K562 (cell line): ENCODE data around the gene CPLX1. TPM values are rescaled to one million over a fixed set of nuclear protein-coding genes. Genes with fewer than 3 reads are reported as not detected.
A peak's percentile ranks its signal among the peaks of the same experiment; 100 is the strongest.

ENCODE experiments used
- ATAC-seq: fragments of 200-7000 bp; cut with Tn5 transposase; 3 replicates; pipeline ENCODE4 v1.9.1; 2020; ENCODE audit warnings: moderate library complexity
- BruUV-seq: library from RNA; stranded (reverse); fragments of 400-500 nt; replicated peaks from 2 replicates; lab custom pipeline; 2021; lab: Mats Ljungman, UMichigan
- CTCF ChIA-PET: fragments of 300-600 bp; formaldehyde crosslinking; extraction: SDS; loops from one replicate; lab custom pipeline; 2021; ENCODE audit warnings: low intra/inter-chr PET ratio; lab: Yijun Ruan, JAX
- POLR2A ChIA-PET: fragments of 300-600, 350-650 bp; sonication (Branson Sonifier 250); formaldehyde crosslinking; extraction: SDS; loops from one replicate; lab custom pipeline; 2021; ENCODE audit warnings: antibody characterized with exemption, inconsistent platforms; lab: Yijun Ruan, JAX
- DNase-seq, 4 experiments: peaks; one replicate each; pipeline versions ENCODE4 v3.0.0 to v3.0.0-alpha.2; 2011 to 2018; ENCODE audit warnings: low spot score in 3 of 4, mixed read lengths in 3 of 4; ENCODE audit errors: extremely low read depth in 1 of 4
- FAIRE-seq: peaks from 2 replicates; lab custom pipeline; 2011; peaks lifted over from hg19 to GRCh38; lab: Jason Lieb, UNC
- H2AFZ ChIP-seq: 2 replicates; pipeline ENCODE4 v1.6.0; 2011; ENCODE audit warnings: low read depth, low read length, control low read depth, inconsistent platforms
- H3K27ac ChIP-seq: fragments of 200-600 bp; 3 replicates; pipeline ENCODE4 v1.8.0; 2011; ENCODE audit warnings: low read depth, mild to moderate bottlenecking, control low read depth, inconsistent platforms, low read length, moderate library complexity, mixed read lengths; ENCODE audit errors: extremely low read depth
- H3K27me3 ChIP-seq, 2 experiments: fragments of 300-600 bp in 1 of 2; 2 replicates in 1 of 2; 3 replicates in 1 of 2; pipeline versions ENCODE4 v1.6.0 to v1.8.0; 2011; ENCODE audit warnings: inconsistent platforms in 2 of 2, low read length in 2 of 2, mild to moderate bottlenecking in 1 of 2, mixed read lengths in 1 of 2, moderate library complexity in 1 of 2; ENCODE audit not compliant: control insufficient read depth in 2 of 2, insufficient read depth in 2 of 2
- H3K36me3 ChIP-seq: fragments of 300-600 bp; 3 replicates; pipeline ENCODE4 v1.8.0; 2011; ENCODE audit warnings: mild to moderate bottlenecking, low read length, inconsistent platforms; ENCODE audit not compliant: control insufficient read depth, insufficient read depth
- H3K4me1 ChIP-seq, 2 experiments: fragments of 200-600 bp in 1 of 2; replicated peaks in 1 of 2; 2 replicates in 1 of 2; 3 replicates in 1 of 2; pipeline versions ENCODE4 v1.5.1 to v1.8.0; 2011; ENCODE audit warnings: inconsistent platforms in 2 of 2, low read length in 2 of 2, mild to moderate bottlenecking in 1 of 2, mixed read lengths in 1 of 2, moderate library complexity in 1 of 2; ENCODE audit not compliant: control insufficient read depth in 2 of 2, insufficient read depth in 2 of 2
- H3K4me2 ChIP-seq: 2 replicates; pipeline ENCODE4 v1.6.1; 2011; ENCODE audit warnings: low read length, control low read depth, inconsistent platforms, mixed read lengths; ENCODE audit not compliant: insufficient read depth
- H3K4me3 ChIP-seq: fragments of 200-600 bp; sonication (generic), shearing (Covaris generic); 2 replicates; pipeline ENCODE4 v1.5.1; 2016; ENCODE audit warnings: control low read depth, inconsistent platforms
- H3K79me2 ChIP-seq: fragments of 200-600 bp; 3 replicates; pipeline ENCODE4 v1.8.0; 2011; ENCODE audit warnings: low read length, inconsistent platforms; ENCODE audit not compliant: control insufficient read depth, insufficient read depth
- H3K9ac ChIP-seq, 2 experiments: 2 replicates each; pipeline versions ENCODE4 v1.6.0 to v1.6.1; 2011; ENCODE audit warnings: low read depth in 2 of 2, low read length in 2 of 2, control low read depth in 1 of 2, inconsistent platforms in 1 of 2, mild to moderate bottlenecking in 1 of 2, mixed read lengths in 1 of 2; ENCODE audit not compliant: insufficient read depth in 1 of 2
- H3K9me1 ChIP-seq: one replicate; pipeline ENCODE4 v1.6.0; 2011; ENCODE audit warnings: inconsistent platforms, mild to moderate bottlenecking, low read length, moderate library complexity; ENCODE audit not compliant: control insufficient read depth, insufficient read depth
- H3K9me3 ChIP-seq: replicated peaks from 2 replicates; pipeline ENCODE4 v1.5.1; 2011; ENCODE audit warnings: low read depth, low read length, inconsistent platforms; ENCODE audit not compliant: control insufficient read depth, insufficient read depth
- H4K20me1 ChIP-seq: replicated peaks from 2 replicates; pipeline ENCODE4 v1.6.1; 2011; ENCODE audit warnings: low read length, inconsistent platforms, mixed read lengths; ENCODE audit not compliant: control insufficient read depth, insufficient read depth
- BRCA1 ChIP-seq, 2 experiments: fragments of 450-650 bp in 1 of 2; sonication (generic) in 1 of 2; formaldehyde crosslinking in 1 of 2; IDR thresholded peaks; 2 replicates each; pipeline versions ENCODE4 v1.5.0 to v1.6.1; 2017 to 2020; ENCODE audit warnings: mild to moderate bottlenecking in 1 of 2, missing genetic modification reagents in 1 of 2
- HDAC6 ChIP-seq: IDR thresholded peaks from 2 replicates; pipeline ENCODE4 v1.6.1; 2012; ENCODE audit warnings: low read depth, mild to moderate bottlenecking, control low read depth, inconsistent platforms, low read length, moderate library complexity
- HMGXB4 ChIP-seq: sonication (generic); formaldehyde crosslinking; IDR thresholded peaks from 2 replicates; pipeline ENCODE4 v1.8.1; 2023; ENCODE audit warnings: mild to moderate bottlenecking, missing genetic modification reagents
- HSF4 ChIP-seq: fragments of 250-450 bp; sonication (Bioruptor Pico); IDR thresholded peaks from 2 replicates; pipeline ENCODE4 v2.1.2; 2022; ENCODE audit warnings: mild to moderate bottlenecking, moderate library complexity, borderline replicate concordance
- MAFG ChIP-seq: fragments of 450-650 bp; conservative IDR thresholded peaks from 2 replicates; pipeline ENCODE4 v1.6.1; 2016; ENCODE audit warnings: missing genetic modification characterization, missing compliant biosample characterization
- UBTF ChIP-seq, 2 experiments: IDR thresholded peaks; 2 replicates each; pipeline ENCODE4 v1.6.1; 2012; ENCODE audit warnings: improper control_type of control experiment in 2 of 2, low read depth in 2 of 2, low read length in 2 of 2, borderline replicate concordance in 1 of 2
- WHSC1 ChIP-seq: IDR thresholded peaks from one replicate; pipeline ENCODE4 v1.6.1; 2012; ENCODE audit warnings: low read length, control low read depth, inconsistent platforms
- ZBTB7A ChIP-seq: IDR thresholded peaks from 2 replicates; pipeline ENCODE4 v1.6.1; 2011; ENCODE audit warnings: low read depth, mild to moderate bottlenecking, low read length, moderate library complexity, borderline replicate concordance; ENCODE audit not compliant: control insufficient read depth
- ZNF140 ChIP-seq: fragments of 250-450 bp; sonication (Bioruptor Pico); IDR thresholded peaks from 2 replicates; pipeline ENCODE4 v1.8.0; 2021; ENCODE audit warnings: moderate library complexity, mild to moderate bottlenecking, inconsistent platforms
- ZNF263 ChIP-seq: sonication (generic); formaldehyde crosslinking; IDR thresholded peaks from 2 replicates; pipeline ENCODE4 v1.8.0; 2022; ENCODE audit warnings: mild to moderate bottlenecking, missing genetic modification reagents, borderline replicate concordance
- ZNF324 ChIP-seq: fragments of 250-450 bp; sonication (Bioruptor Pico); IDR thresholded peaks from 2 replicates; pipeline ENCODE4 v1.4.0; 2020; ENCODE audit warnings: mild to moderate bottlenecking
- ZNF444 ChIP-seq: fragments of 250-450 bp; sonication (Bioruptor Pico); IDR thresholded peaks from 2 replicates; pipeline ENCODE4 v1.4.0; 2020; ENCODE audit warnings: mild to moderate bottlenecking, moderate library complexity
- ZNF639 ChIP-seq, 2 experiments: fragments of 200-800 bp in 1 of 2; sonication (Bioruptor generic) in 1 of 2; sonication (generic) in 1 of 2; formaldehyde crosslinking in 1 of 2; IDR thresholded peaks in 1 of 2; conservative IDR thresholded peaks in 1 of 2; 2 replicates each; pipeline versions ENCODE4 v1.5.0 to v1.6.1; 2016 to 2020; ENCODE audit warnings: missing compliant biosample characterization in 1 of 2, missing genetic modification characterization in 1 of 2, missing genetic modification reagents in 1 of 2
- ZZZ3 ChIP-seq: fragments of 450-650 bp; IDR thresholded peaks from 2 replicates; pipeline ENCODE4 v1.6.1; 2016; ENCODE audit warnings: antibody characterized with exemption, mild to moderate bottlenecking, moderate library complexity
- WGBS: fragments of 100-300 bp; shearing (Covaris generic); methylation state at CpG from one replicate; pipeline ENCODE4 v1.1.6; 2016; ENCODE audit warnings: low coverage, mixed read lengths; ENCODE audit not compliant: insufficient coverage; ENCODE audit errors: missing lambda C conversion rate; 5-methylcytosine and 5-hydroxymethylcytosine counted together
- in situ Hi-C: fragments of 300-500 bp; cut with MboI; formaldehyde crosslinking; loops from 4 replicates; pipeline ENCODE4 v1.15.0; 2018; ENCODE audit warnings: inconsistent platforms, mixed read lengths
- intact Hi-C: fragments of 100-400 bp; cut with micrococcal nuclease; formaldehyde crosslinking; loops from 2 replicates; pipeline ENCODE4 v1.14.2; 2022
- polyA plus RNA-seq, 8 experiments: library from polyadenylated mRNA; depleted of rRNA in 4 of 8; stranded (reverse) in 5 of 8; unstranded in 3 of 8; fragments of >200 nt; fragmentation: Nextera tagmentation in 2 of 8; fragmentation: Illumina TruSeq in 1 of 8; extraction: Ambion mirVana in 2 of 8; extraction: Trizol in 1 of 8; gene quantifications; 2 replicates each; pipeline versions ENCODE4 v1.2.1 to v1.2.3, GENCODE V29; 2011 to 2014; ENCODE audit warnings: inconsistent platforms in 1 of 8, missing spikeins in 1 of 8
- total RNA-seq, 7 experiments: library from RNA; depleted of rRNA in 6 of 7; stranded (reverse); fragments of >200 nt in 6 of 7; fragmentation: Illumina TruSeq in 2 of 7; extraction: Trizol in 2 of 7; gene quantifications; 2 replicates each; pipeline versions ENCODE4 v1.2.1 to v1.2.3, GENCODE V29; 2011 to 2021; ENCODE audit warnings: low replicate concordance in 1 of 7

Gene CPLX1
- total and polyA plus RNA-seq, 9 of the 15 experiments (the other 6 are each of a cell fraction or from before 2014, with no cell fraction given) = 0.03 to 3.3 (median 0.17) TPM; not detected in 2

- no TSS peak for BruUV-seq
- no peaks in the 10 kb centered on the region for H4K20me1 ChIP-seq
- intact Hi-C loops = loop anchor here (5.0 kb wide), 2 partner anchors 99 to 206 kb away; partner anchors contain the start of gene IDUA
- no peak for TF ChIP-seq MAFG (tag)
- TF ChIP-seq ZNF639 (CRISPR knock-in tag; conservative IDR thresholded peaks at IDR 0.05 in 1 of 2, IDR thresholded peaks at IDR 0.05 in 1 of 2) = peak in 1 of 2 experiments; percentile 19; a peak in 1 of 4 replicates
- no peak for TF ChIP-seq ZZZ3
- TF ChIP-seq ZNF444 = no peak
- no peak for TF ChIP-seq WHSC1
- no peak for TF ChIP-seq ZNF140 (CRISPR knock-in tag)
- no peak for TF ChIP-seq ZNF324 (CRISPR knock-in tag)
- peak; percentile 28; the same call in 1 of the 2 replicates for TF ChIP-seq HMGXB4 (CRISPR knock-in tag)
- TF ChIP-seq ZBTB7A = peak; percentile 74
- no peak for TF ChIP-seq HDAC6
- 0 out of 2 replicates have a peak, but pooled peaks have one; percentile 9 for TF ChIP-seq ZNF263
- no peak for TF ChIP-seq BRCA1 (IDR thresholded peaks at IDR 0.05)
- peak; percentile 98; the same call in 1 of the 2 replicates for TF ChIP-seq BRCA1 (CRISPR knock-in tag; IDR thresholded peaks at IDR 0.05)
- TF ChIP-seq HSF4 (CRISPR knock-in tag) = no peak
- TF ChIP-seq UBTF (IDR thresholded peaks at IDR 0.05; ENCODE audit: borderline replicate concordance in 1 of 2, low read depth in 2 of 2, low read length in 2 of 2) = 0 out of 4 replicates have a peak, but pooled peaks of 1 of the 2 experiments have one; percentile 12
These were observed 45.0 kb downstream of the CPLX1 start for GRCh38 chr4:780716-781492.

More at GRCh38 chr4:780716-781492, 45.0 kb downstream of the CPLX1 start:
- Histone ChIP-seq H3K4me3 (peak overlapping the region; percentile 100), H3K9me1 (no peaks in the 10 kb centered on the region), H3K9me3 (no peaks in the 10 kb centered on the region; the same call in 1 of the 2 replicates), H2AFZ (peak overlapping the region; percentile 78; the same call in 1 of the 2 replicates), H3K9ac (peak overlapping the region; percentile 100), H3K79me2 (peaks cover 56% of the 10 kb centered on the region), H3K27me3 (no peaks in the 10 kb centered on the region), H3K36me3 (peaks cover 49% of the 10 kb centered on the region), H3K27ac (peak overlapping the region; percentile 99), H3K4me2 (peak overlapping the region; percentile 97), H3K4me1 (peaks cover 12 to 45% of the 10 kb centered on the region in 2 experiments; a peak in 4 of 5 replicates)
- ATAC-seq (peak; percentile 7), FAIRE-seq (peak; percentile 15), DNase-seq (no peak)
- ChIA-PET POLR2A (interaction anchor here (0.6 to 1.9 kb wide), 6 partner anchors 9 to 206 kb away, joined by 3 to 15 read pairs (median 4); no protein-coding TSS in a partner anchor), CTCF (no interaction called here)
- 1% methylated on average over 32 of the region's 38 CpGs for WGBS
- in situ Hi-C loops = no loop called here
